Sigmoid colon (tissue), 3 donors: ENCODE results near the gene TBX15.

Source experiments
- POLR2A ChIP-seq, 2 donors: fragments of 450-650 bp; IDR thresholded peaks; one replicate each; pipeline ENCODE4 v1.6.1; 2016; ENCODE audit warnings: antibody characterized with exemption in 2 of 2, mild to moderate bottlenecking in 2 of 2, moderate library complexity in 2 of 2
- TF ChIP-seq, protein P1 (sequence below), 4 experiments: fragments of 450-650 bp in 3 of 4; fragments of 200-600 bp in 1 of 4; IDR thresholded peaks; one replicate each; pipeline ENCODE4 v1.5.1; 2016 to 2019; ENCODE audit warnings: antibody characterized with exemption in 4 of 4, mild to moderate bottlenecking in 3 of 4, moderate library complexity in 2 of 4

DNA sequence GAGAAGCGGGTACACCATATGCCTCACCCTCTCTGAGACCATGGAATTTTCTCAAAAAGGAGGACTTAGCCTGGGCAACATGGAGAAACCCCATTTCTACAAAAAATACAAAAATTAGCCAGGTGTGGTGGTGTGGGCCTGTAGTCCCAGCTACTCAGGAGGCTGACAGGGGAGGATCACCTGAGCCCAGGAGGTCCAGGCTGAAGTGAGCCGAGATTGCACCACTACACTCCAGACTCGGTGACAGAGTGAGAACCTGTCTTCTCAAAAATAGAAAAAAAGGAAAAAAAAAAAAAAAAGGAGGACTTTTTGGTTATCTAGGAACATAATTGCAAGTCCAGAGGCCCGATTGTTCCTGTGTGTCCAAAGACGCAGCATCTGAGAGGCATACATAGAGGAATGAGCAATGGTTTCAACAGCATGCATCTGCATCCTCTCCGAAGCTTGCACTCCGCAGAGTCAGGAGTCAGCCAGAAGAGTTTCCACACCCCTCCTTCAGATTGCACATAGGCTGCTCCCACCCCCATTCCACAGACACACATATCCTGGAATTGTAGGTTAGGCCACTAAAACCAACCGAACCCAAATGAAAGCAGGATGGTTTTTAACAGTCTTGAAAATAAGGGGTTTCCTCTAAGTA is 2.5 kb upstream of the TBX15 start:
- no peak for TF ChIP-seq POLR2A (IDR thresholded peaks at IDR 0.05)
- TF ChIP-seq, protein P1, sequence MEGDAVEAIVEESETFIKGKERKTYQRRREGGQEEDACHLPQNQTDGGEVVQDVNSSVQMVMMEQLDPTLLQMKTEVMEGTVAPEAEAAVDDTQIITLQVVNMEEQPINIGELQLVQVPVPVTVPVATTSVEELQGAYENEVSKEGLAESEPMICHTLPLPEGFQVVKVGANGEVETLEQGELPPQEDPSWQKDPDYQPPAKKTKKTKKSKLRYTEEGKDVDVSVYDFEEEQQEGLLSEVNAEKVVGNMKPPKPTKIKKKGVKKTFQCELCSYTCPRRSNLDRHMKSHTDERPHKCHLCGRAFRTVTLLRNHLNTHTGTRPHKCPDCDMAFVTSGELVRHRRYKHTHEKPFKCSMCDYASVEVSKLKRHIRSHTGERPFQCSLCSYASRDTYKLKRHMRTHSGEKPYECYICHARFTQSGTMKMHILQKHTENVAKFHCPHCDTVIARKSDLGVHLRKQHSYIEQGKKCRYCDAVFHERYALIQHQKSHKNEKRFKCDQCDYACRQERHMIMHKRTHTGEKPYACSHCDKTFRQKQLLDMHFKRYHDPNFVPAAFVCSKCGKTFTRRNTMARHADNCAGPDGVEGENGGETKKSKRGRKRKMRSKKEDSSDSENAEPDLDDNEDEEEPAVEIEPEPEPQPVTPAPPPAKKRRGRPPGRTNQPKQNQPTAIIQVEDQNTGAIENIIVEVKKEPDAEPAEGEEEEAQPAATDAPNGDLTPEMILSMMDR (IDR thresholded peaks at IDR 0.05) = no peak
